C4-2B (cell line): Measurements from ENCODE around the gene RAVER2.
A peak's percentile ranks its signal among the peaks of the same experiment; 100 is the strongest.

Source experiments
- ZFX ChIP-seq: fragments of 450-650 bp; IDR thresholded peaks from 2 replicates; pipeline ENCODE4 v1.6.1; 2017
- TF ChIP-seq, protein P1 (sequence below): fragments of 450-650 bp; conservative IDR thresholded peaks from 2 replicates; pipeline ENCODE4 v1.5.1; 2017; ENCODE audit warnings: mild to moderate bottlenecking

- TF ChIP-seq, protein P1, sequence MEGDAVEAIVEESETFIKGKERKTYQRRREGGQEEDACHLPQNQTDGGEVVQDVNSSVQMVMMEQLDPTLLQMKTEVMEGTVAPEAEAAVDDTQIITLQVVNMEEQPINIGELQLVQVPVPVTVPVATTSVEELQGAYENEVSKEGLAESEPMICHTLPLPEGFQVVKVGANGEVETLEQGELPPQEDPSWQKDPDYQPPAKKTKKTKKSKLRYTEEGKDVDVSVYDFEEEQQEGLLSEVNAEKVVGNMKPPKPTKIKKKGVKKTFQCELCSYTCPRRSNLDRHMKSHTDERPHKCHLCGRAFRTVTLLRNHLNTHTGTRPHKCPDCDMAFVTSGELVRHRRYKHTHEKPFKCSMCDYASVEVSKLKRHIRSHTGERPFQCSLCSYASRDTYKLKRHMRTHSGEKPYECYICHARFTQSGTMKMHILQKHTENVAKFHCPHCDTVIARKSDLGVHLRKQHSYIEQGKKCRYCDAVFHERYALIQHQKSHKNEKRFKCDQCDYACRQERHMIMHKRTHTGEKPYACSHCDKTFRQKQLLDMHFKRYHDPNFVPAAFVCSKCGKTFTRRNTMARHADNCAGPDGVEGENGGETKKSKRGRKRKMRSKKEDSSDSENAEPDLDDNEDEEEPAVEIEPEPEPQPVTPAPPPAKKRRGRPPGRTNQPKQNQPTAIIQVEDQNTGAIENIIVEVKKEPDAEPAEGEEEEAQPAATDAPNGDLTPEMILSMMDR = peak; percentile 85
- no peak for TF ChIP-seq ZFX
These were observed 79.0 kb downstream of the RAVER2 start for GRCh38 chr1:64823691-64824476.
